ENCODE measurements around the gene TLR4. TPM values are rescaled to one million over a fixed set of nuclear protein-coding genes. Genes with fewer than 3 reads are reported as not detected.

Gene TLR4
- total RNA-seq, 1 donor from 2014 or later: 25.3 TPM

GRCh38 chr9:117739206-117739605 is 35.0 kb downstream of the TLR4 start:
- ATAC-seq: no peak
- intact Hi-C loops (cut with DNase I): no loop called here
- no peak for DNase-seq (ENCODE audit: low spot score)

- intact Hi-C loops (cut with DNase I): no loop called here
- DNase-seq (ENCODE audit: low spot score): no peak
- ATAC-seq: no peak
These were observed 35.6 kb downstream of the TLR4 start for GRCh38 chr9:117739624-117740347.

GRCh38 chr9:117742131-117742530 is 37.9 kb downstream of the TLR4 start:
- ATAC-seq: no peak
- no peak for DNase-seq (ENCODE audit: low spot score)
- intact Hi-C loops (cut with DNase I): no loop called here

- intact Hi-C loops (cut with DNase I): no loop called here
- DNase-seq (ENCODE audit: low spot score) (no peak), ATAC-seq (no peak)
These were observed 40.2 kb downstream of the TLR4 start for GRCh38 chr9:117744369-117744768.

GRCh38 chr9:117744856-117745389 is 40.7 kb downstream of the TLR4 start:
- DNase-seq (ENCODE audit: low spot score): no peak
- peak; percentile 70 for ATAC-seq
- intact Hi-C loops (cut with DNase I): no loop called here

- intact Hi-C loops (cut with DNase I): no loop called here
- ATAC-seq: no peak
These were observed 41.4 kb downstream of the TLR4 start for GRCh38 chr9:117745598-117745997.

GRCh38 chr9:117746263-117746662 is 42.1 kb downstream of the TLR4 start:
- DNase-seq (ENCODE audit: low spot score) (no peak), ATAC-seq (no peak)
- intact Hi-C loops (cut with DNase I): no loop called here

More at GRCh38 chr9:117745598-117745997, 41.4 kb downstream of the TLR4 start:
- DNase-seq (ENCODE audit: low spot score): no peak

GRCh38 chr9:117747386-117747970 is 43.3 kb downstream of the TLR4 start:
- intact Hi-C loops (cut with DNase I): no loop called here
- no peak for ATAC-seq
- no peak for DNase-seq (ENCODE audit: low spot score)

- DNase-seq (ENCODE audit: low spot score): no peak
- no peak for ATAC-seq
- intact Hi-C loops (cut with DNase I): no loop called here
These were observed 46.2 kb downstream of the TLR4 start for GRCh38 chr9:117750401-117750800.

- ATAC-seq (no peak), DNase-seq (ENCODE audit: low spot score) (no peak)
- intact Hi-C loops (cut with DNase I): no loop called here
These were observed 48.7 kb downstream of the TLR4 start for GRCh38 chr9:117752894-117753293.

GRCh38 chr9:117757561-117758190 is 53.5 kb downstream of the TLR4 start:
- intact Hi-C loops (cut with DNase I): no loop called here
- no peak for DNase-seq (ENCODE audit: low spot score)
- no peak for ATAC-seq

- intact Hi-C loops (cut with DNase I): no loop called here
- DNase-seq (ENCODE audit: low spot score): no peak
- ATAC-seq: no peak
These were observed 59.1 kb downstream of the TLR4 start for GRCh38 chr9:117763314-117763713.

GRCh38 chr9:117768750-117769395 is 64.7 kb downstream of the TLR4 start:
- DNase-seq (ENCODE audit: low spot score) (no peak), ATAC-seq (no peak)
- intact Hi-C loops (cut with DNase I): no loop called here

GRCh38 chr9:117771136-117771535 is 66.9 kb downstream of the TLR4 start:
- ATAC-seq (no peak), DNase-seq (ENCODE audit: low spot score) (no peak)
- intact Hi-C loops (cut with DNase I): no loop called here

- intact Hi-C loops (cut with DNase I): no loop called here
- ATAC-seq (no peak), DNase-seq (ENCODE audit: low spot score) (no peak)
These were observed 68.8 kb downstream of the TLR4 start for GRCh38 chr9:117772960-117773359.
